Mononuclear cell (primary cell): Measurements from ENCODE around the gene CT55. TPM values are rescaled to one million over a fixed set of nuclear protein-coding genes. Genes with fewer than 3 reads are reported as not detected.
"Not testable (repeated sequence)": the region's sequence is repeated elsewhere in the genome, so short reads cannot be mapped to it uniquely, and the experiment has no call there.

ENCODE experiments used
- H3K27me3 ChIP-seq: 2 replicates; pipeline ENCODE4 v1.6.0; 2011; ENCODE audit warnings: low read length, control low read depth; ENCODE audit not compliant: insufficient read depth
- H3K4me1 ChIP-seq: 2 replicates; pipeline ENCODE4 v1.5.1; 2011; ENCODE audit warnings: mild to moderate bottlenecking, low read length, control low read depth; ENCODE audit not compliant: insufficient read depth
- H3K4me3 ChIP-seq: 2 replicates; pipeline ENCODE4 v1.5.1; 2011; ENCODE audit warnings: mild to moderate bottlenecking, low read length, moderate library complexity
- H3K9me3 ChIP-seq: 2 replicates; pipeline ENCODE4 v1.5.1; 2011; ENCODE audit warnings: low read depth, mild to moderate bottlenecking, control low read depth, low read length
- total RNA-seq: library from RNA; depleted of rRNA; stranded (reverse); fragments of >200 nt; gene quantifications from one replicate; pipeline ENCODE4 v1.2.3, GENCODE V29; 2012

CT55 gene
- total RNA-seq, 1 donor: not detected

DNA sequence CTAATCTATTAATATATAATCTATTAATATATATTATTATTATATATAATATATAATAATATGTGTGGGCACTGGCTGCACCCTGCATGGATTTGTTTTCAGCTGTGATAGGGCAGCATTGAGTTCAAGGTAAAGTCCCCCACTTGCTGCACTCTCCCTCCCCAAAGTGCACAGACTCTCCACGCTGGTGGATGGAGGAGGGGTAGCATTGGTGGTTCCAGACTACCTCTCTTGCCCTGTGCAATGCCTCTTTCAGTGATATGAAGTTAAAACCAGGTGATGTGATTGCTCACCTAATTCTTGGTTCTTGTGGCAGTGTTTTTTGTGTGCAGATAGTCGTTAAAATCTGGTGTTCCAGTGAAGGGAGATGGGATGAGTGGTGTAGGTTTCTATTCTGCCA is 55.1 kb downstream of the CT55 start:
- H3K27me3 ChIP-seq, H3K4me1 ChIP-seq, H3K9me3 ChIP-seq, H3K4me3 ChIP-seq: not testable (repeated sequence)

DNA sequence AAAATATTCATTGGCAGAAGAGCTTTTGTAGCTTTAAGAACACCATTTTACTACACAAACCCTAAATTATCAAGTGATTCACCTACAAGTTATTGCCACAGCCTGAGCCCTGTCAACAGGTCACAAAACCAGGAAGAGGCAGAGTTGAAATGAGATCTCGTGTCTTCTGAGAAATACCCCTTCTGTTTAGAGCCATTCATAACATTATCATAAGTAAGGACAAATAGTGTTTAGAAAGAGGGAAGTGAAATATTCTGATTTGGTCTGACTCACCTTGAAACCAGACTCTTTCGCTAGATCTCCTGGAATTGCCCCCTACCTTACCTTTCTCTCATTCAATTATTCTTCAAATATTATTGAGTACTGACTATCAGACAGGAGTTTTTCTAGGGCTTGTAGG is 56.8 kb downstream of the CT55 start:
- Histone ChIP-seq H3K27me3 (peaks cover 11% of the 10 kb centered on the region), H3K4me1 (no peaks in the 10 kb centered on the region), H3K4me3 (no peak overlapping the region), H3K9me3 (no peaks in the 10 kb centered on the region)

DNA sequence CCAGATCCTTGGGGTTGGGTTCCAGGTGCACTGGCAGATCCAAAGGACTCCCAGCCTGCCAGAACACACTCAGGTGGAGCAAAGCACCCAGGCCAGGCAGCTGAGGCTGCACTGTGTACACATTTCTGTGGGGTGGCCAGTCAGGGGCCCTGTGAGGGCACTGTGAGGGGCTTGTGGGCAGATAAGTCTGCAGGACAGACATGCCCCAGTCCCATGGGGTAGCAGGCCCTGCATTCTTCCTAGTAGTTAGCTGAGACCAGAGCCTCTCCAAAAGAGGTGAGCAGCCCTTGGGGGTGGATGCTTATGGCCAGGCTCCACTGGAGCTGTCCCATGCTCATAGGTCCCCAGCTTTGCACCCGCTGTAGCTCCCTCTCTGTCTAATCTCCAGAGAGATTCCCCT is 58.5 kb downstream of the CT55 start:
- no peaks in the 10 kb centered on the region for H3K4me1 ChIP-seq
- peaks cover 11% of the 10 kb centered on the region for H3K27me3 ChIP-seq
- H3K4me3 ChIP-seq: no peak overlapping the region
- no peaks in the 10 kb centered on the region for H3K9me3 ChIP-seq

DNA sequence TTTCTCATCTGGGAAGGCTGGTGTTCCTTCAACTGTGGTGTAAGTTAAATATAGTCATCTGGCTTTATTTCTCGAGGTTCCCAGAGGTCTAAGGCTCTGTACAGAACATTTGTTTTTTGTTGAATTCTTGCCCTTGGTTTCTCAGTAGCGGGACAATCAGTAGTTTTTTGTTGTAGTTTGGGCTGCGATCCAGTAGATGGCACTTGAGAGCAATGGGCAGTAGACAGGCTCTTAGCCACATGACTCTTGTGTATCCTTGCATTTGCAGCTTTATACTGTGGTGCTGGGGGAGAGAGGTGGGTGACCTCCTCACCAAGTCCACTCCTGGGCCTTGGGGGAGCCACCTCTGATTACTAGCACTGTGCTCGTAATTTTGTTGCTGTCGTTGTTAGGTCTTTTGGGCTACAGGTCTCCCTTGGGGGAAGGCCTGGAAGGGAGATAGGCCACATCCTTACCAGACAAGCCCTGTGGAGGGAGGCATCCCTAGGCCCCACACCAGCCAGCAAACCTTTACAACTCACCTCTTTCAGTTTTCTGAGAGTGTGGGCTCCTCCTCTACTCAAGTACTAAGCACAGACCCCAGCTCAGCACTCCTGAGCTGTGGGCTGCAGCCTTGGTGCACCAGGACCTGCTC is 59.0 kb downstream of the CT55 start:
- H3K4me3 ChIP-seq: no peak overlapping the region
- H3K27me3 ChIP-seq: peaks cover 11% of the 10 kb centered on the region
- no peaks in the 10 kb centered on the region for H3K9me3 ChIP-seq
- H3K4me1 ChIP-seq: no peaks in the 10 kb centered on the region

DNA sequence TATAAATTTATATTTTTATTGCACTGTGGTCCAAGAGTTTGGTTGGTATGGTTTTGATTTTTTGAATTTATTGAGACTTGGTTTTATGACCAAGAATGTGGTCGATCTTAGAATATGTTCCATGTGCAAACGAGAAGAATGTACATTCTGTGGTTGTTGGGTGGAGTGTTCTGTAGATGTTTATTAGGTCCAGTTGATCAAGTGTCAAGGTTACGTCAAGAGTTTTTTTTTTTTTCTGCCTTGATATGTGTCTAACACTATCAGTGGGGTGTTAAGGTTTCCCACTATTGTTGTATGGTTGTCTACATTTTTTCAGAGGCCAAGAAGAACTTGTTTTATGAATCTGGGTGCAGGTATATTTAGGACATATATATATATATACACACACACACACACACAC is 61.6 kb downstream of the CT55 start:
- Histone ChIP-seq H3K4me1 (no peaks in the 10 kb centered on the region), H3K4me3 (no peak overlapping the region), H3K9me3 (no peaks in the 10 kb centered on the region), H3K27me3 (peaks cover 17% of the 10 kb centered on the region)

Other genes with a start within 250 kb of the CT55 start
- gene SMIM10, start 180.4 kb downstream of the CT55 start, total RNA-seq: not detected
- 0.21 TPM for gene RTL8B, start 148.9 kb downstream of the CT55 start, total RNA-seq
- gene RTL8C, start 139.0 kb downstream of the CT55 start, total RNA-seq: 2.5 TPM
- gene RTL8A, start 119.3 kb downstream of the CT55 start, total RNA-seq: 1.3 TPM
- gene SMIM10L2B, start 72.7 kb downstream of the CT55 start, total RNA-seq: 0.31 TPM
- gene ETDB, start 50.9 kb downstream of the CT55 start, total RNA-seq: not detected
- gene ETDA, start 80.7 kb upstream of the CT55 start, total RNA-seq: not detected
- gene ETDC, start 138.1 kb upstream of the CT55 start, total RNA-seq: not detected
- 6.0 TPM for gene ZNF75D, start 172.7 kb upstream of the CT55 start, total RNA-seq
- gene ZNF449, start 173.4 kb upstream of the CT55 start, total RNA-seq: 2.2 TPM